Dedifferentiated amniotic fluid mesenchymal stem cell (primary cell): Measurements from ENCODE around the gene MBD1.
A peak's percentile ranks its signal among the peaks of the same experiment; 100 is the strongest.
"Not testable (repeated sequence)": the region's sequence is repeated elsewhere in the genome, so short reads cannot be mapped to it uniquely, and the experiment has no call there.

ENCODE experiments used
- DNase-seq: peaks from one replicate; pipeline ENCODE4 v3.0.0-alpha.2; 2016; ENCODE audit errors: extremely low spot score

The MBD1 gene

GRCh38 chr18:50281295-50281971 is at the start of gene MBD1:
MBD1 (minus strand) TSS chr18:50281523; CDS start chr18:50279992, 1,531 bp downstream.
- DNase-seq = peak; percentile 97

- no peak for DNase-seq
These were observed 48.9 kb upstream of the MBD1 start for GRCh38 chr18:50330176-50330575.

- DNase-seq = no peak
These were observed 46.7 kb upstream of the MBD1 start for GRCh38 chr18:50327983-50328382.

DNA sequence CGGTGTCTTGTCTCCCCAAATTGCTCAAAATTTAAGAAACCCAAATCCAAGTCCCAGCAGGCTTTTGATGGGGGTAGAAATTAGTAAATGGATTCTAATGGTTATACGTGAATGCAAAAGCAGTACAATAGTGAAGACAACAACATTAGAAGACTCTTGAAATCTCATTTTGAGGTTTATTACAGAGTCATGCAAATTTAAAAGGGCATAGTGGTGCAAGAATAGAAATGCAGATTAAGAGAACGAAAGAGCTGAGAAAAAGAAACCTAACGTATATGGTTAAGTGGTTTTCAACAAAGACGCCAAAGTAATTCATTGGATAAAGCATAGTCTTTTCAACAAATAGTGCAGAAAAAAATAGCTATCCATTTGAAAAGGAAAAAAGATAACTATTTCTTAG is 39.4 kb upstream of the MBD1 start:
- DNase-seq = no peak

- DNase-seq = no peak
These were observed 34.0 kb upstream of the MBD1 start for GRCh38 chr18:50315100-50315871.

DNA sequence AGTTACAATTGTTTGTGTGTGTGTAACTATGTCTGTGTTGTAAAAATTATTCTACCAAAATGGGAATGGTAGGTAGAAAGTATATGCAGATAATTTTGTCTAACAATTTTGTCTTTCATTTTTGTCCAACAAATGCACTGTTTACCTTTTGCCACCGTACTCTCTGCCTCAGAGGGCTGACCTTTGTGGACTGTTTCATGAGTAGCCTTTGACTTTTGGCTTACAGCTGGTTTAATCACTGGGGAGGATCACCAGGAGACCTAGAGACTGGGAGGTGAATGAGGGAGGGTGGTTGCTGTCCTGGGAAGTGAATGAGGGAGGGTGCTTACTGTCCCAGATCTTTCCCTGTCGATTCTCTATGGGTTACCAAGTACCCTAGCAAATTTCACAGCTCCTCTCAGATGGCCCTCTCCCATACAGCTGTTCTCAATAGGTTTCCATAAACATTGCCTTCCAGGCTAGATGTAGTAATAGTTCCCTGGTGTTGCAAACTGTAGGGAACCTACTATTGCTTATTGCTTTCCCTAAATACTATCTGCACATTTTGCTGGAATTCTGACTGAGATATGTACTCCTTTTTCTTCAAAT is 32.6 kb upstream of the MBD1 start:
- DNase-seq = no peak

DNA sequence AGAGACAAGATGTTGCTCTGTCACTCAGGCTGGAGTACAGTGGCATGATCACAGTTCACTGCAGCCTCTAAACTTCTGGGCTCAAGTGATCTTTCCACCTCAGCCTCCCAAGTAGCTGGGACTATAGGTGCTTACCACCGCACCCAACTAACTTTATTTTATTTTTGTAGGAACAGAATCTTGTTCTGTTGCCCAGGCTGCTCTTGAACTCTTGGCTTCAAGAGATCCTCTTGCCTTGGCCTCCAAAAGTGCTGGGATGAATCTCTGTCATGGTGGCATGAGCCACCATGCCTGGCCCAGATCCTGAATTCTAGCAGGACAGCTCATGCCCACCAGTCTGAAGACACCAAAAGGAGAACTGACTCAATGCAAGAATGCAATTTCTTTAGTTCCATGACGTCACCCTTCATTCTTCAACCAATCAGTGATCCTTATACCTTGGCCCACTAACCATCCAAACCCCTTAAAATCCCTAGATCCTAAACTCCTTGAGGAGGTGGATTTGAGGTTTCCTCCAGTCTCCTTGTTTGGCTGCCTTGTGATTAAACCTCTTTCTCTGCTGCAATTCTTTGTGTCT is 31.8 kb upstream of the MBD1 start:
- no peak for DNase-seq

DNA sequence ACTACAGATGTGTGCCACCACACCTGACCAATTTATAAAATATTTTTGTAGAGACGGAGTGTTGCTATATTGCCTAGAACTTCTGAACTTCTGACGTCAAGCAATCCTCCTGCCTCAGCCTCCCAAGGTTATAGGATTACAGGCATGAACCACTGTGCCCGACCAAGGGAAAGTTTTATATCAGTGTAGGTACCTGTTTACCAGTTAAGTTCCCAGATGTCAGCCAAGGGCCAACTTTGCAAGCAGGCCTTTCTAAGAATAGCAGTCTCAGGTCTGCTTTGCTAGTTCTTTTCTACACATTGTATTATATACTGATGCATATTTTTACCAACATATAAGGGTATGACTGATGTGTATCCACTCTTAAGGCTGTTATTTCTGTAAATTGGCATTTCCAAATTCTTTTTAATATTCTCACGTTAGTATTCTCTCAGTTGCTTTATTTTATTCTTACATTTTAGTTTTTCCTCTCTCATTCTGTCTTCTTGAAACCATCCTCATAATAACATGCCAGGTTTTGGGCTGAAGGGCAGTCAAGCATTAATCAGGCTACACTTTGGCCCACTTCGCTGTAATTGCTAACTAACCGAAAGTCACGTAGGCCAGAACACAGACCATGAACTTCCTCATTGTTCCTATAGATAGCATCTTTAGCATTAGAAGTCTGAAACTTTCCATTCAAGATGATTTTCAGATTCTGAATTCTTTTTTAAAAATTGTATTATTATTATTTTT is 31.1 kb upstream of the MBD1 start:
- DNase-seq = no peak

DNA sequence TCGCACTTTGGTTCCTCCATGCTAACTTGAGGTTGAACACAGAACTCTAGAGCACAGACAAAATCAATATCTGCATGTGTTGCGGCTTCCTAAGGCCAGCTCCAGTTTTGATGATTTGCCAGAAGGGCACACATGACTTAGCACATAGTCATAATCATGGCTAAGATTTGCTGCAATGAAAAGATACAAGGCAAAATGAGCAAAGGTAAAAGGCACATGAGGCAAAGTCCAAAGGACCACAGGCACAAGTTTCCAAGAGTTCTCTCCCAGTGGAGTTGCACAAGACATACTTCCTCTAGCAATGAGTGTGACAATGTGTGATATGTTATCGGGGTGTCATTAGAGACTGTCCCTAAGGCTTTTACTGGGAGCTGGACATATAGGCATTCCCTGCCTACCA is 30.3 kb upstream of the MBD1 start:
- no peak for DNase-seq

DNA sequence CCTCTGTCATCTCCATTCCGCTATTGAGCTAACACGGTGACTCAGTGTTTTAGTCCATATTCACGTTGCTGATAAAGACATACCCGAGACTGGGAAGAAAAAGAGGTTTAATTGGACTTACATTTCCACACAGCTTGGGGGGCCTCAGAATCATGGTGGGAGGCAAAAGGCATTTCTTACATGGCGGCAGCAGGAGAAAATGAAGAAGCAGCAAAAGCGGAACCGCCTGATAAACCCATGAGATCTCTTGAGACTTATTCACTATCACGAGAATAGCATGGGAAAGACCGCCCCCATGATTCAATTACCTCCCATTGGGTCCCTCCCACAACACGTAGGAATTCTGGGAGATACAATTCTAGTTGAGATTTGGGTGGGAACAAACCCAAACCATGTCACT is 28.8 kb upstream of the MBD1 start:
- no peak for DNase-seq

DNA sequence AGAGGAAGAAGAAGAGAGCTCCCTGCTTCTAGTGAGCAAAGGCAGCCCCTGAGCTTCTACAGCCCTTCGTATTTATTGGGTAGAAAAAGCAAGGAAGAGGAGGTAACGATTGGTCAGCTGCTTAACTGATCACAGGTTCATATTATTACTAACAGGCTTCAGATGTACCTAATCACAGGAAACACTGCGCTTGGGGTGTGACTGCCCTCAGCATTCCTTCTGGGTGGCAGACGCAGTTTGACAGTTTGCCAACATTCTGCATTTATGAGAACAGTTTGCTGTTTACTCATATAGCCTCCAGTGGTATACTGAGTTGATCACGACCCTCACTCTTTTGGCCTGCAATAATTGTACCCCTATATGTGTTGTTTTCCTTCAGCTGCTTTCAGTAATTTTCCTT is 27.5 kb upstream of the MBD1 start:
- not testable (repeated sequence) for DNase-seq

GRCh38 chr18:50307738-50308470 is 26.6 kb upstream of the MBD1 start:
- peak; percentile 91 for DNase-seq

DNA sequence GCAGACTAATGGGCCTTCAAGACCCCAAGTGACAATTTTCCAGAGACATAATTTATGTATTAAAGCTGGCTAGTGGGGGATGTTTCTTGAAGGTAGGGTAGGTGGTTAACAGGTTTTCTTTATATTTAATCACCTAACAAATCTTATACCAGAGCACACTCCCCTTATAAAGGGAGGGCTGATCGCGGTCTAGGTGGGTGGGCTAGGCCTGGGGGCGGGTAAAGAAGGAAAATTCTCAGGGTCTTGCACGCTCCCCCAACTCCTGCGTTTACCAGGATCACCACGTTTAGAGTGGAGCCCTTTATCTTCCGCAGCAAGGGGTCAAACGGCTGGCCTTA is 26.0 kb upstream of the MBD1 start:
- DNase-seq = no peak

GRCh38 chr18:50306944-50307343 is 25.6 kb upstream of the MBD1 start:
- DNase-seq = no peak

- no peak for DNase-seq
These were observed 19.8 kb upstream of the MBD1 start for GRCh38 chr18:50301074-50301473.

DNA sequence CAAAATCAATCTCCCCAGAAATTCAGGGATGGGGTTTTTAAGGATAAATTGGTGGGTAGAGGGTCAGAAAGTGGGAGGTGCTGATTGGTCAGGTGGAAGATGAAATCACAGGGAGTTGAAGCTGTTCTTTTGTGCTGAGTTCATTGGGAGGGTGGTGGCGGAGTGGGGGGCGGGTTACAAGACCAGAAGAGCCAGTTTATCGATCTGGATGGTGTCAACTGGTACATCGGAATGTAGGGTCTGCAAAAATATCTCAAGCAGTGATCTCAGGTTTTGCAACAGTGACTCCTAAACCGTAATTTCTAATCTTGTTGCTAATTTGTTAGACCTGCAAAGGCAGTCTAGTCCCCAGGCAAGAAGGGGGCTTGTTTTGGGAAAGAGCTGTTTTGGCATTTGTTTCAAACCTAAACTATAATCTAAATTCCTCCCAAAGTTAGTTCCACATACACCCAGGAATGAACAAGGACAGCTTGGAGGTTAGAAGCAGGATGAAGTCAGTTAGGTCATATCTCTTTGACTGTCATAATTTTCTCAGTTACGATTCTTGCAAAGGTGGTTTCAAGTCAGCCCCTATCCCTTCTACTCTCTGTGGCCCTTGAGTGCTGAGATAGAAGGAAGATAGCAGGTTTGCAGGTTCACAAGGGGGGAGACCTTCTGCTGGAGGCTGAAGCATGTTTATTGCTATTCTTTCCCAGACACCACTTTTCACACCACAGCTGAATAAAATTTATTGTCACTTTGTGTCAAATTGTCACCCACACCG is 18.5 kb upstream of the MBD1 start:
- no peak for DNase-seq

DNA sequence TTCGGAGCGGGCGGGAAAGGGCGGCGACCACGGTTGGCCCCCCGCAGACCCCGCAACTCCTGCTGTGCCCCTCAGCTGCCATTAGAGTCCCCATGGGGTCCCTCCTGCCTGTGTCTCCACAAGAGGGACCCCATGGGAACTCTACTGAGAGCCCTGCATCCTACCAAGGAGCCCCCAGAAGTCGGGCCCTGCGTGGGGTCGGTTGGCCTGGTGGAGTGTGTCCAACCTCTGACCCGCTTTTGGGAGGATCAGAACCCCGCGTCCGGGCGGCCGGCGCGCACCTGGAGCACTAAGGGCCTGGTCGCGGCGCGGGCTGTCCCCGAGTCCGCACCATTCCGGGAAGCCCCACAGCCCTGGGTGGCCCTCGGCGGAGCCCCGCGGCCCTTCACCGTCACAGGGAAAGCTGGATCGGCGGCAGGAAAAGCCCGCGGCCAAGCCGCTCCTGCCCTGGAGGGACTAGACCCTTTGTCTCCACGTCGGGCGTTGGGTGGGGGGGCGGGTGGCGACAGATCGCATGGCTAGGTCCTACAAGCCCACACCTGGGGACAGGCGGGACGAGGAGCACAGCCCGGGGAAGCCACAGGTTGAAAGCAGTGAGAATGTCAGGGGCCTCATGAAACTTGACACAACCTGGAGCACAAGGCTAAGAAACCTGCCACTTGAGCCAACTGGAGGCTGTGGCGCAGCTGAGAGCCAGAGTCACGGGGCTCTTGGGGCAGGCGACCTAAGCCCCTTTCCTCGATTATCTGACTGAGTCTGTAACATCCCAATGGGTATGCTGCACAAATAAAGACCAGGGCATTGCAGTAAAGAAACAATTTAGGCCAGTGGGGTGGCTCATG is 17.3 kb upstream of the MBD1 start:
- no peak for DNase-seq

DNA sequence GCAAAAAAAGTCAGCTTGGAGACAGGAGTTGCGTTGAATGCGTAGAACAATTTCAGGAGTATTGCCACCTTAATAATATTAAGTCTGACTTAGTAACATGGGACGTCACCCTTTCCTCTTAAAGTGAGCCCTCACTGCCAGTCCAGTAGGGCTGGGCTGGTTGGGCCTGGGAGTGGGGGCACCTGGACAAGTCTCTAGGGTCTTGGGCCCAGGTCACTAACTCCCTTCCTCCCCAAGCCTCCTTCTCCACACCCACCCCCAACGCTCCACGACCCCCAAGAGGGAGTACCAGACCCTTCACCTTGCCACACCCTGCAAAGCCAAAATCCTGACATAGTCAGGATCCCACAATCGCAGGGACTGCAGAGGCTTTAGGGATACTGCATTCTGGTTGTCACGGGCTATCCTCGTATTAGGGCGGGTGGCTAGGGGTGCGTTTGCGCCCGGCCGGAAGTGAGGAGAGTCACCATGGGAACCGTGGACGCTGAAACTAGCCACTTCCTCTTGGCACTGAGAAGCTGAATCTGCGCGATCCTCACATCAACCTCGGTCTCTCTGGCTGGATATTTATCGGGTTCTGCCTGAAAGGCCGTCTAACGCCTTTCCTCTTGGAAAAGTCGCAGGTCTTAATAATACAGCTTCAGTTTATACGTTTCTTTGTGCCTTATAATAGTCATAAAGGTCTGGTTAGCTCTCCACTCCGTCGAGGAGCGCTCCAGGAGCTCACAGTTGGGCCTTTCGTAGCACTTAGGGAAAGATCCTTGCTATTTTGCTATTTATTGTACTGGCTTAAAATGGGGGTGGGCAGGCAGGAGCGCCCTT is 16.5 kb upstream of the MBD1 start:
- peak; percentile 48 for DNase-seq

DNA sequence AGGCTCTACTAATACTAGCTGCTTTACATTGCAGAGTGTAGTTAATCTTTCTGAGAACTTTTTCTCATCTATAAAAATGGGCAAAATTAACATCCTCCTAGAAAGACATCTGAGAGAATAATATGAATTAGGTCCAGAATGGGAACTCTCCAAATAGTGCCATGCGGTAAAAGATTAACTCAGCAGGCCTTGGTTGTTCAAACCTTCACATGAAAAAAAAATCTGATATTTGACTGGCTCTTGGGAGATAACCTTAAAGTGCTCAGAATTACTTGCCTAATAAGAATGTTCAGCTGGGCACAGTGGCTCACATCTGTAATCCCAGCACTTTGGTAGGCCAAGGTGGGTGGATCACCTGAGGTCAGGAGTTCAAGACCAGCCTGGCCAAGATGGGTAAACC is 11.7 kb upstream of the MBD1 start:
- no peak for DNase-seq
